Mononuclear cell (primary cell): ENCODE results near the gene CLIC4. TPM values are rescaled to one million over a fixed set of nuclear protein-coding genes. Genes with fewer than 3 reads are reported as not detected.

Source experiments
- H3K27me3 ChIP-seq: 2 replicates; pipeline ENCODE4 v1.6.0; 2011; ENCODE audit warnings: low read length, control low read depth; ENCODE audit not compliant: insufficient read depth
- H3K4me1 ChIP-seq: 2 replicates; pipeline ENCODE4 v1.5.1; 2011; ENCODE audit warnings: mild to moderate bottlenecking, low read length, control low read depth; ENCODE audit not compliant: insufficient read depth
- H3K4me3 ChIP-seq: 2 replicates; pipeline ENCODE4 v1.5.1; 2011; ENCODE audit warnings: mild to moderate bottlenecking, low read length, moderate library complexity
- H3K9me3 ChIP-seq: 2 replicates; pipeline ENCODE4 v1.5.1; 2011; ENCODE audit warnings: low read depth, mild to moderate bottlenecking, control low read depth, low read length
- total RNA-seq: library from RNA; depleted of rRNA; stranded (reverse); fragments of >200 nt; gene quantifications from one replicate; pipeline ENCODE4 v1.2.3, GENCODE V29; 2012

The CLIC4 gene
- total RNA-seq, 1 donor: 42.8 TPM

GRCh38 chr1:24872061-24872850 is 127.0 kb downstream of the CLIC4 start:
- Histone ChIP-seq H3K27me3 (no peaks in the 10 kb centered on the region), H3K9me3 (no peaks in the 10 kb centered on the region), H3K4me3 (no peak overlapping the region), H3K4me1 (peaks cover 32% of the 10 kb centered on the region)

- H3K27me3 ChIP-seq: no peaks in the 10 kb centered on the region
- H3K4me1 ChIP-seq: peaks cover 32% of the 10 kb centered on the region
- no peak overlapping the region for H3K4me3 ChIP-seq
- H3K9me3 ChIP-seq: no peaks in the 10 kb centered on the region
Observed at GRCh38 chr1:24873148-24873547, 127.9 kb downstream of the CLIC4 start.

GRCh38 chr1:24874056-24874455 is 128.8 kb downstream of the CLIC4 start:
- H3K4me3 ChIP-seq: no peak overlapping the region
- H3K4me1 ChIP-seq: peaks cover 32% of the 10 kb centered on the region
- no peaks in the 10 kb centered on the region for H3K9me3 ChIP-seq
- H3K27me3 ChIP-seq: no peaks in the 10 kb centered on the region

- H3K4me1 ChIP-seq: peaks cover 32% of the 10 kb centered on the region
- no peak overlapping the region for H3K4me3 ChIP-seq
- H3K27me3 ChIP-seq: no peaks in the 10 kb centered on the region
- no peaks in the 10 kb centered on the region for H3K9me3 ChIP-seq
Observed at GRCh38 chr1:24874611-24875234, 129.5 kb downstream of the CLIC4 start.

GRCh38 chr1:24875257-24875656 is 130.0 kb downstream of the CLIC4 start:
- no peak overlapping the region for H3K4me3 ChIP-seq
- H3K4me1 ChIP-seq: peaks cover 28% of the 10 kb centered on the region
- H3K9me3 ChIP-seq: no peaks in the 10 kb centered on the region
- no peaks in the 10 kb centered on the region for H3K27me3 ChIP-seq

- no peak overlapping the region for H3K4me3 ChIP-seq
- H3K9me3 ChIP-seq: no peaks in the 10 kb centered on the region
- no peaks in the 10 kb centered on the region for H3K27me3 ChIP-seq
- H3K4me1 ChIP-seq: peaks cover 20% of the 10 kb centered on the region
Observed at GRCh38 chr1:24875991-24876506, 130.8 kb downstream of the CLIC4 start.

- Histone ChIP-seq H3K4me1 (peaks cover under 1% of the 10 kb centered on the region), H3K4me3 (no peak overlapping the region), H3K9me3 (no peaks in the 10 kb centered on the region), H3K27me3 (no peaks in the 10 kb centered on the region)
Observed at GRCh38 chr1:24878045-24878444, 132.8 kb downstream of the CLIC4 start.

- Histone ChIP-seq H3K27me3 (no peaks in the 10 kb centered on the region), H3K9me3 (no peaks in the 10 kb centered on the region), H3K4me1 (no peaks in the 10 kb centered on the region), H3K4me3 (no peak overlapping the region)
Observed at GRCh38 chr1:24878775-24879742, 133.8 kb downstream of the CLIC4 start.

GRCh38 chr1:24881034-24881433 is 135.8 kb downstream of the CLIC4 start:
- no peaks in the 10 kb centered on the region for H3K9me3 ChIP-seq

GRCh38 chr1:24884751-24885150 is 139.5 kb downstream of the CLIC4 start:
- Histone ChIP-seq H3K27me3 (no peaks in the 10 kb centered on the region), H3K4me3 (no peak overlapping the region), H3K9me3 (no peaks in the 10 kb centered on the region), H3K4me1 (no peaks in the 10 kb centered on the region)

More at GRCh38 chr1:24881034-24881433, 135.8 kb downstream of the CLIC4 start:
- Histone ChIP-seq H3K4me3 (no peak overlapping the region), H3K4me1 (no peaks in the 10 kb centered on the region), H3K27me3 (no peaks in the 10 kb centered on the region)

GRCh38 chr1:24886241-24886640 is 141.0 kb downstream of the CLIC4 start:
- Histone ChIP-seq H3K9me3 (no peaks in the 10 kb centered on the region), H3K4me3 (no peak overlapping the region), H3K27me3 (no peaks in the 10 kb centered on the region), H3K4me1 (no peaks in the 10 kb centered on the region)

- no peak overlapping the region for H3K4me3 ChIP-seq
- no peaks in the 10 kb centered on the region for H3K27me3 ChIP-seq
Observed at GRCh38 chr1:24888061-24888970, 143.1 kb downstream of the CLIC4 start.

GRCh38 chr1:24888971-24889676 is 143.9 kb downstream of the CLIC4 start:
- H3K4me1 ChIP-seq: no peaks in the 10 kb centered on the region
- H3K9me3 ChIP-seq: no peaks in the 10 kb centered on the region
- no peaks in the 10 kb centered on the region for H3K27me3 ChIP-seq
- no peak overlapping the region for H3K4me3 ChIP-seq

More at GRCh38 chr1:24888061-24888970, 143.1 kb downstream of the CLIC4 start:
- Histone ChIP-seq H3K9me3 (no peaks in the 10 kb centered on the region), H3K4me1 (no peaks in the 10 kb centered on the region)
